Osteocyte (in vitro differentiated cells): ENCODE results near the gene CCDC179. TPM values are rescaled to one million over a fixed set of nuclear protein-coding genes. Genes with fewer than 3 reads are reported as not detected.

Experiments used
- DNase-seq: peaks from one replicate; pipeline ENCODE4 v3.0.0; 2021; ENCODE audit warnings: mixed read lengths; ENCODE audit not compliant: unreplicated experiment; ENCODE audit errors: extremely low spot score
- H3K27ac Mint-ChIP-seq: one replicate; pipeline ENCODE4 v1.8.0; 2021; ENCODE audit warnings: mild to moderate bottlenecking, mixed read lengths; ENCODE audit not compliant: unreplicated experiment
- H3K27me3 Mint-ChIP-seq: one replicate; pipeline ENCODE4 v1.8.0; 2021; ENCODE audit warnings: mixed read lengths; ENCODE audit not compliant: unreplicated experiment
- H3K36me3 Mint-ChIP-seq: one replicate; pipeline ENCODE4 v1.8.0; 2021; ENCODE audit warnings: mixed read lengths; ENCODE audit not compliant: unreplicated experiment
- H3K4me1 Mint-ChIP-seq: one replicate; pipeline ENCODE4 v1.8.0; 2021; ENCODE audit warnings: mixed read lengths; ENCODE audit not compliant: unreplicated experiment
- H3K4me3 Mint-ChIP-seq: one replicate; pipeline ENCODE4 v1.8.0; 2021; ENCODE audit warnings: mild to moderate bottlenecking, moderate library complexity, mixed read lengths; ENCODE audit not compliant: unreplicated experiment
- H3K9me3 Mint-ChIP-seq: one replicate; pipeline ENCODE4 v1.8.0; 2021; ENCODE audit warnings: mixed read lengths; ENCODE audit not compliant: unreplicated experiment
- CTCF ChIP-seq: fragments of 200-600 bp; sonication (generic); IDR thresholded peaks from 2 replicates; pipeline ENCODE4 v1.5.0; 2021; ENCODE audit warnings: antibody characterized with exemption, mild to moderate bottlenecking, moderate library complexity
- long read RNA-seq: library from polyadenylated mRNA; unstranded; transcript quantifications from one replicate; pipeline ENCODE4 v2.0.0, GENCODE V29; 2021
- total RNA-seq: library from RNA; stranded (reverse); gene quantifications from 2 replicates; pipeline ENCODE4 v1.2.1, GENCODE V29; 2021

Gene CCDC179
- total RNA-seq = not detected in 2 replicates
- long read RNA-seq = 0 reads

- TF ChIP-seq CTCF = no peak
- DNase-seq = no peak
- Mint-ChIP-seq H3K4me3 (no peak within 1 kb of the TSS), H3K36me3 (no peaks in the 10 kb centered on the region), H3K9me3 (no peaks in the 10 kb centered on the region), H3K4me1 (no peaks in the 10 kb centered on the region), H3K27ac (no peak within 1 kb of the TSS), H3K27me3 (peaks cover 20% of the 10 kb centered on the region)
Observed at GRCh38 chr11:22860241-22860640, at the start of gene CCDC179. TSS of gene CCDC179 (minus strand) at chr11:22860474. CDS start at chr11:22860421, 53 bp downstream.

- H3K4me1 Mint-ChIP-seq = no peaks in the 10 kb centered on the region
- no peak overlapping the region for H3K27ac Mint-ChIP-seq
- TF ChIP-seq CTCF = no peak
- peaks cover 2% of the 10 kb centered on the region for H3K27me3 Mint-ChIP-seq
- DNase-seq = no peak
- peaks cover 5% of the 10 kb centered on the region for H3K9me3 Mint-ChIP-seq
- no peak overlapping the region for H3K4me3 Mint-ChIP-seq
- H3K36me3 Mint-ChIP-seq = no peaks in the 10 kb centered on the region
Observed at GRCh38 chr11:22903782-22904181, 43.5 kb upstream of the CCDC179 start.

- H3K9me3 Mint-ChIP-seq = peaks cover 2% of the 10 kb centered on the region
- no peak overlapping the region for H3K4me3 Mint-ChIP-seq
- peaks cover 4% of the 10 kb centered on the region for H3K27me3 Mint-ChIP-seq
- H3K36me3 Mint-ChIP-seq = no peaks in the 10 kb centered on the region
- DNase-seq = no peak
- H3K4me1 Mint-ChIP-seq = no peaks in the 10 kb centered on the region
- no peak overlapping the region for H3K27ac Mint-ChIP-seq
- no peak for TF ChIP-seq CTCF
Observed at GRCh38 chr11:22901603-22902002, 41.3 kb upstream of the CCDC179 start.

GRCh38 chr11:22900764-22901486, 40.7 kb upstream of the CCDC179 start:
- Mint-ChIP-seq H3K27ac (no peak overlapping the region), H3K27me3 (peaks cover 4% of the 10 kb centered on the region), H3K9me3 (no peaks in the 10 kb centered on the region), H3K4me3 (no peak overlapping the region), H3K36me3 (no peaks in the 10 kb centered on the region), H3K4me1 (no peaks in the 10 kb centered on the region)
- no peak for TF ChIP-seq CTCF
- no peak for DNase-seq

- no peak for DNase-seq
- no peak for TF ChIP-seq CTCF
Observed at GRCh38 chr11:22898036-22898435, 37.8 kb upstream of the CCDC179 start.

More at GRCh38 chr11:22898036-22898435, 37.8 kb upstream of the CCDC179 start:
- H3K27me3 Mint-ChIP-seq = peaks cover 4% of the 10 kb centered on the region
- no peaks in the 10 kb centered on the region for H3K4me1 Mint-ChIP-seq
- no peak overlapping the region for H3K27ac Mint-ChIP-seq
- no peaks in the 10 kb centered on the region for H3K36me3 Mint-ChIP-seq
- H3K9me3 Mint-ChIP-seq = no peaks in the 10 kb centered on the region
- H3K4me3 Mint-ChIP-seq = no peak overlapping the region
